DND-41 (cell line): ENCODE measurements around the gene C11orf21.

Source experiments
- ATAC-seq: fragments of 200-7000 bp; cut with Tn5 transposase; 3 replicates; pipeline ENCODE4 v1.9.1; 2021; ENCODE audit warnings: low read depth; ENCODE audit not compliant: insufficient read depth
- DNase-seq: peaks from one replicate; pipeline ENCODE4 v3.0.0-alpha.2; 2020
- H2AFZ ChIP-seq: 2 replicates; pipeline ENCODE4 v1.6.0; 2012; ENCODE audit warnings: low read depth, low read length
- H3K27ac ChIP-seq: 2 replicates; pipeline ENCODE4 v1.5.1; 2012; ENCODE audit warnings: low read length, inconsistent platforms
- H3K27me3 ChIP-seq: fragments of 200-600 bp; sonication (generic); 2 replicates; pipeline ENCODE4 v1.6.0; 2012; ENCODE audit warnings: low read length, mild to moderate bottlenecking, inconsistent platforms; ENCODE audit not compliant: insufficient read depth, poor library complexity
- H3K36me3 ChIP-seq: 2 replicates; pipeline ENCODE4 v1.5.1; 2012; ENCODE audit warnings: low read length, inconsistent platforms; ENCODE audit not compliant: insufficient read depth
- H3K4me1 ChIP-seq: 2 replicates; pipeline ENCODE4 v1.5.1; 2012; ENCODE audit warnings: mild to moderate bottlenecking, low read length; ENCODE audit not compliant: insufficient read depth
- H3K4me2 ChIP-seq: 2 replicates; pipeline ENCODE4 v1.6.0; 2012; ENCODE audit warnings: mild to moderate bottlenecking, moderate library complexity, low read length, inconsistent platforms; ENCODE audit not compliant: insufficient read depth
- H3K4me3 ChIP-seq, 2 experiments: fragments of 200-600 bp in 1 of 2; shearing (Covaris generic) in 1 of 2; 2 replicates each; pipeline ENCODE4 v1.5.1; 2012 to 2016; ENCODE audit warnings: inconsistent platforms in 2 of 2, low read length in 2 of 2, mild to moderate bottlenecking in 2 of 2, low read depth in 1 of 2, moderate library complexity in 1 of 2
- H3K79me2 ChIP-seq: 2 replicates; pipeline ENCODE4 v1.6.0; 2012; ENCODE audit warnings: low read length, inconsistent platforms; ENCODE audit not compliant: insufficient read depth
- H3K9ac ChIP-seq: 2 replicates; pipeline ENCODE4 v1.6.0; 2012; ENCODE audit warnings: low read depth, mild to moderate bottlenecking, inconsistent platforms, low read length, moderate library complexity
- H3K9me3 ChIP-seq: 2 replicates; pipeline ENCODE4 v1.5.1; 2012; ENCODE audit warnings: low read length, moderate library complexity, mild to moderate bottlenecking, inconsistent platforms; ENCODE audit not compliant: insufficient read depth, severe bottlenecking
- H4K20me1 ChIP-seq: 2 replicates; pipeline ENCODE4 v1.6.0; 2012; ENCODE audit warnings: low read length; ENCODE audit not compliant: insufficient read depth
- EZH2 ChIP-seq: IDR thresholded peaks from 3 replicates; pipeline ENCODE4 v1.6.1; 2012; ENCODE audit warnings: borderline replicate concordance, low read depth, mild to moderate bottlenecking, moderate library complexity, low read length, inconsistent platforms; ENCODE audit not compliant: severe bottlenecking
- TF ChIP-seq, protein P1 (sequence below): IDR thresholded peaks from 2 replicates; pipeline ENCODE4 v1.5.1; 2012; ENCODE audit warnings: borderline replicate concordance, low read length, moderate library complexity, mild to moderate bottlenecking; ENCODE audit not compliant: poor library complexity, severe bottlenecking; ENCODE audit errors: extremely low read depth

C11orf21 gene

DNA sequence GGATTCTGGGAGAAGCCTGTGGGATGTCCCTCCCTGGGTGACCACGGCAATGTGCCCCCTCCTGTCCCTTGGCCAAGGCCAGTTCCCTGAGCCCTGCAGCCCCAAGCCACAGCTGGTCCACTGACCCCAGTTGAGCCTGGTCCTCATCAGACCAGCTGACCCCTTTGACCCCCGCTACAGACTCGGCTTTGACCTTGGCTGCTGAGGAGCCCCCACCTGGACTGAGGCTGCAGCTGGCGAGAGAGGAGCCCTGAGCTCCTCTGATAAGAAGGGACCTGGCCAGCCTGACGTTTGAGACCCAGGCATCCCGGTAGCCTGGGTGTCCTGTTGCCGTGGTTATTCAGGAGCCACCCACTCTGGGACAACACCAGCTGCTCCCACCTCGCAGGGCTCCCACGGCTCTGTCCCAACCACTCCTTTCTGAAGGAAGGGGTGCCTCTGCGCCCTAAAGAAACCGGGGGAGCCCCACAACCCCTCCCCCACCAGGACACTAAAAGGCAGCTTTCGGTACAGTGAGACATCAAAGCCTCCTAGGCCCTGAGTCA lies 34.3 kb downstream of the C11orf21 start:
- Histone ChIP-seq H3K36me3 (no peaks in the 10 kb centered on the region), H3K27me3 (no peaks in the 10 kb centered on the region), H2AFZ (no peak overlapping the region), H3K27ac (peak overlapping the region; percentile 96), H3K9ac (peak overlapping the region; percentile 74), H4K20me1 (no peaks in the 10 kb centered on the region), H3K4me1 (peaks cover 73% of the 10 kb centered on the region), H3K4me3 (peak overlapping the region in 1 of 2 experiments; percentile 60; a peak in 2 of 4 replicates), H3K4me2 (peak overlapping the region; percentile 54), H3K79me2 (no peaks in the 10 kb centered on the region), H3K9me3 (no peaks in the 10 kb centered on the region)
- no peak for ATAC-seq
- no peak for TF ChIP-seq EZH2
- TF ChIP-seq, protein P1, sequence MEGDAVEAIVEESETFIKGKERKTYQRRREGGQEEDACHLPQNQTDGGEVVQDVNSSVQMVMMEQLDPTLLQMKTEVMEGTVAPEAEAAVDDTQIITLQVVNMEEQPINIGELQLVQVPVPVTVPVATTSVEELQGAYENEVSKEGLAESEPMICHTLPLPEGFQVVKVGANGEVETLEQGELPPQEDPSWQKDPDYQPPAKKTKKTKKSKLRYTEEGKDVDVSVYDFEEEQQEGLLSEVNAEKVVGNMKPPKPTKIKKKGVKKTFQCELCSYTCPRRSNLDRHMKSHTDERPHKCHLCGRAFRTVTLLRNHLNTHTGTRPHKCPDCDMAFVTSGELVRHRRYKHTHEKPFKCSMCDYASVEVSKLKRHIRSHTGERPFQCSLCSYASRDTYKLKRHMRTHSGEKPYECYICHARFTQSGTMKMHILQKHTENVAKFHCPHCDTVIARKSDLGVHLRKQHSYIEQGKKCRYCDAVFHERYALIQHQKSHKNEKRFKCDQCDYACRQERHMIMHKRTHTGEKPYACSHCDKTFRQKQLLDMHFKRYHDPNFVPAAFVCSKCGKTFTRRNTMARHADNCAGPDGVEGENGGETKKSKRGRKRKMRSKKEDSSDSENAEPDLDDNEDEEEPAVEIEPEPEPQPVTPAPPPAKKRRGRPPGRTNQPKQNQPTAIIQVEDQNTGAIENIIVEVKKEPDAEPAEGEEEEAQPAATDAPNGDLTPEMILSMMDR = no peak
- DNase-seq = peak; percentile 32

GRCh38 chr11:2266586-2267305 lies 35.0 kb downstream of the C11orf21 start:
- DNase-seq (peak; percentile 90), ATAC-seq (peak; percentile 64)
- H3K4me2 ChIP-seq = peak overlapping the region; percentile 54
- H3K9me3 ChIP-seq = no peaks in the 10 kb centered on the region
- peak overlapping the region; percentile 96 for H3K27ac ChIP-seq
- TF ChIP-seq, protein P1 = peak; percentile 17
- TF ChIP-seq EZH2 = no peak
- peak overlapping the region in 1 of 2 experiments; percentile 60; a peak in 2 of 4 replicates for H3K4me3 ChIP-seq
- H3K4me1 ChIP-seq = peaks cover 73% of the 10 kb centered on the region
- no peaks in the 10 kb centered on the region for H3K36me3 ChIP-seq
- peak overlapping the region; percentile 74 for H3K9ac ChIP-seq
- no peaks in the 10 kb centered on the region for H4K20me1 ChIP-seq
- H2AFZ ChIP-seq = peak overlapping the region; percentile 49
- no peaks in the 10 kb centered on the region for H3K79me2 ChIP-seq
- no peaks in the 10 kb centered on the region for H3K27me3 ChIP-seq

- DNase-seq (peak; percentile 86), ATAC-seq (peak; percentile 53)
- H3K27me3 ChIP-seq = no peaks in the 10 kb centered on the region
- H3K4me2 ChIP-seq = peak overlapping the region; percentile 54
- H3K9me3 ChIP-seq = no peaks in the 10 kb centered on the region
- H3K36me3 ChIP-seq = no peaks in the 10 kb centered on the region
- peak overlapping the region; percentile 74 for H3K9ac ChIP-seq
- no peaks in the 10 kb centered on the region for H3K79me2 ChIP-seq
- no peaks in the 10 kb centered on the region for H4K20me1 ChIP-seq
- TF ChIP-seq, protein P1 = no peak
- no peak for TF ChIP-seq EZH2
- H3K4me1 ChIP-seq = peaks cover 73% of the 10 kb centered on the region
- peak overlapping the region in 1 of 2 experiments; percentile 38; a peak in 2 of 4 replicates for H3K4me3 ChIP-seq
- peak overlapping the region; percentile 49 for H2AFZ ChIP-seq
- peak overlapping the region; percentile 96 for H3K27ac ChIP-seq
Measured at GRCh38 chr11:2265854-2266585, 35.7 kb downstream of the C11orf21 start.
